ENCODE data around the gene FKBP1A.

Gene FKBP1A

DNA sequence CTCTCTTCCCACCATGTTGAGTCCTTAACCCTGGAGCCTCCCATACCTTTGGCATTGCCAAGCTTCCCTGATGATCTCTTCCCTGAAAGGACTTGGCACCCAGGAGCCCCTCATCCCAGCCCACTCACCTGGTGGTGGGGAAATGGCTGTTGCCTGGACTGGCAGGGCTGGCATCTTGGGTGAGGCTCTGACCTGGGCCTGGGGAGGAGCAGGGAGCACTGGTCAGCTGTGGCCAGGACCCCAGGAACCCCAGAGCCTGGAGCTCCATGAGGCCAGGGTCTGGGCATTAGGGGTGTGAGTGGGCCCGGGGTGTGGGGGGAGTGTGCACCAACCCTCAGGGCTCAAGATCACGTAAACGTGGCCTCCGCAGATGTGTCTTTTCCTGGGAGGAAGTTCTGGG lies 73.4 kb downstream of the FKBP1A start:
- Histone ChIP-seq H4K91ac (ENCODE audit: low read depth, low read length) (no peak overlapping the region), H2BK12ac (ENCODE audit: low read length) (no peak overlapping the region), H4K12ac (ENCODE audit: low read depth, low read length) (no peak overlapping the region), H3K4me2 (ENCODE audit: low read length) (no peak overlapping the region), H3K4ac (ENCODE audit: low read depth, low read length) (no peak overlapping the region), H2AK5ac (ENCODE audit: low read length) (no peak overlapping the region), H3K14ac (ENCODE audit: low read length) (no peak overlapping the region), H3K9me3 (ENCODE audit: insufficient read depth, low read depth, low read length) (no peaks in the 10 kb centered on the region), H3K79me1 (ENCODE audit: low read length) (no peaks in the 10 kb centered on the region), H3K4me1 (ENCODE audit: control insufficient read depth in 1 of 2, insufficient read depth in 2 of 2, low read length in 2 of 2) (no peaks in the 10 kb centered on the region), H4K8ac (ENCODE audit: low read depth, low read length) (no peak overlapping the region), H3K4me3 (ENCODE audit: low read depth, low read length) (no peak overlapping the region), H2AFZ (ENCODE audit: insufficient read depth, low read length, poor library complexity) (no peak overlapping the region), H2BK120ac (ENCODE audit: insufficient read depth, low read length, poor library complexity) (no peak overlapping the region), H3K23ac (ENCODE audit: low read length) (no peak overlapping the region), H3K27ac (ENCODE audit: low read depth, low read length) (no peak overlapping the region), H3K27me3 (ENCODE audit: insufficient read depth, low read length) (no peaks in the 10 kb centered on the region), H3K79me2 (ENCODE audit: control insufficient read depth, insufficient read depth, low read length, poor library complexity) (no peaks in the 10 kb centered on the region), H3K18ac (ENCODE audit: low read length) (no peak overlapping the region), H2BK5ac (ENCODE audit: low read depth, low read length, poor library complexity) (no peak overlapping the region), H3K9ac (ENCODE audit: low read length) (no peak overlapping the region), H3K36me3 (ENCODE audit: control insufficient read depth in 1 of 2, insufficient read depth in 2 of 2, low read length in 2 of 2) (no peaks in the 10 kb centered on the region)
- DNase-seq, result no peak
- WGBS (ENCODE audit: extremely low coverage, insufficient coverage, insufficient read length), result no CpG with 5 or more reads among the region's 4 CpGs

DNA sequence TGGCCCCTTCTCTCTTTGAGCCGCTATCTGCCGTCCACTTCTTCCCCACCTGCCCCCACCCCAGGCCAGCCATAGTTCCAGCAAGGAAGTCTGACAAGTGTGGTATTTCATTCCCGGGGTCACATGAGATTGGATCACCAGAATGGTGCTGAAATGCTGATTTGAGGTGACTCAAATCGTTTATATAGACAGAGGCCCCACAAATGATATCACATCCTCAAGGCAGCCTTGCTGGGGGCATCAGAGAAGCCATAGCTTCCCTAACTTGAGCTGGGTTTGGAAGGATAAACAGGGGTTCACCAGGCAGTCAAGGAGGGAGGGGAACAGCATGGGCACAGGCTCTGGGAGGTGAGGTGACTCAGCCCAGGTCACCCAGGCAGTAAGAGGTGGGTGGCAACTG lies 73.8 kb downstream of the FKBP1A start:
- H4K91ac ChIP-seq (ENCODE audit: low read depth, low read length), result no peak overlapping the region
- no peak overlapping the region for H3K4me2 ChIP-seq (ENCODE audit: low read length)
- no peak overlapping the region for H2BK5ac ChIP-seq (ENCODE audit: low read depth, low read length, poor library complexity)
- no peak overlapping the region for H3K23ac ChIP-seq (ENCODE audit: low read length)
- no peak overlapping the region for H2AFZ ChIP-seq (ENCODE audit: insufficient read depth, low read length, poor library complexity)
- no peak overlapping the region for H3K27ac ChIP-seq (ENCODE audit: low read depth, low read length)
- H4K8ac ChIP-seq (ENCODE audit: low read depth, low read length), result no peak overlapping the region
- H3K4ac ChIP-seq (ENCODE audit: low read depth, low read length), result no peak overlapping the region
- no peak overlapping the region for H2BK120ac ChIP-seq (ENCODE audit: insufficient read depth, low read length, poor library complexity)
- H3K79me1 ChIP-seq (ENCODE audit: low read length), result no peaks in the 10 kb centered on the region
- no peak overlapping the region for H3K4me3 ChIP-seq (ENCODE audit: low read depth, low read length)
- no peaks in the 10 kb centered on the region for H3K4me1 ChIP-seq (ENCODE audit: control insufficient read depth in 1 of 2, insufficient read depth in 2 of 2, low read length in 2 of 2)
- no peak overlapping the region for H2BK12ac ChIP-seq (ENCODE audit: low read length)
- no peaks in the 10 kb centered on the region for H3K27me3 ChIP-seq (ENCODE audit: insufficient read depth, low read length)
- H3K36me3 ChIP-seq (ENCODE audit: control insufficient read depth in 1 of 2, insufficient read depth in 2 of 2, low read length in 2 of 2), result no peaks in the 10 kb centered on the region
- H3K14ac ChIP-seq (ENCODE audit: low read length), result no peak overlapping the region
- H3K18ac ChIP-seq (ENCODE audit: low read length), result no peak overlapping the region
- H2AK5ac ChIP-seq (ENCODE audit: low read length), result no peak overlapping the region
- no peak overlapping the region for H4K12ac ChIP-seq (ENCODE audit: low read depth, low read length)
- no peak for DNase-seq
- no CpG with 5 or more reads among the region's 4 CpGs for WGBS (ENCODE audit: extremely low coverage, insufficient coverage, insufficient read length)
- H3K9me3 ChIP-seq (ENCODE audit: insufficient read depth, low read depth, low read length), result no peaks in the 10 kb centered on the region
- no peaks in the 10 kb centered on the region for H3K79me2 ChIP-seq (ENCODE audit: control insufficient read depth, insufficient read depth, low read length, poor library complexity)
- no peak overlapping the region for H3K9ac ChIP-seq (ENCODE audit: low read length)
